Kasumi-1 (cell line): ENCODE measurements around the gene MAN1A1.

Experiments used
- DNase-seq, 2 experiments: peaks; one replicate each; lab custom pipeline; 2025; lab: John Stamatoyannopoulos, UW

MAN1A1 gene

GRCh38 chr6:119140196-119141140, 209.1 kb downstream of the MAN1A1 start:
- DNase-seq, result no peak

DNA sequence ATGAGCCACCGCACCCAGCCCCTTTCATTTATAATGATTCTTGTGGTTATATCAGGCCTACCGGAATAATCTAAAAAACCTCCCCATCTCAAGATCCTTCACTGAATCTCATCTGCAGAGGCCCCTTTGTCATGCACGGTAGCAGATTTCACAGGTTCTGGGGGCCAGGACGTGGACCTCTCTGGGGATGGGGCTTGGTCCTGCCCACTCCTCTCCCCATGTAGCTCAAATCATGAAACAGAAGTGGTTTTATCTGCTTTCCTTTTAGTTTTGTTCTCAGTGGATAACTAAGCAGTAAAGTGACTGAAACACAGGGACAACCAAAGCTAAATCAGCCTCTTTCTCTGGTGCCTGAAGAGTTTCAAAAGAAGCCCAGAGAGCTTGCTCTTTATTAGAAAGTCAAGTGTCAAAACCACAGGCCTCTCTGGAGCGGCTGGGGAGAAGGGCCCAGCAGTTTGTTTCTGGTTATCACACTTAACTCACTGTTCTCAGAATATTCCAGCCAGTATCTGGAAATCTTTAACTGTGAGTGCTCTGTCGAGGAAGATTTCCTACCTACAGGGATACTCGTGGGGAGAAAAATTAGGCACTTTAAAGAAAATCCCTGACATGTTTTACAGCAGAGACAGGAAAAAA, 210.5 kb downstream of the MAN1A1 start:
- no peak for DNase-seq

GRCh38 chr6:119137194-119138072, 212.1 kb downstream of the MAN1A1 start:
- peak; percentile 30 to 33 for DNase-seq

GRCh38 chr6:119134752-119135151, 214.8 kb downstream of the MAN1A1 start:
- no peak for DNase-seq

DNA sequence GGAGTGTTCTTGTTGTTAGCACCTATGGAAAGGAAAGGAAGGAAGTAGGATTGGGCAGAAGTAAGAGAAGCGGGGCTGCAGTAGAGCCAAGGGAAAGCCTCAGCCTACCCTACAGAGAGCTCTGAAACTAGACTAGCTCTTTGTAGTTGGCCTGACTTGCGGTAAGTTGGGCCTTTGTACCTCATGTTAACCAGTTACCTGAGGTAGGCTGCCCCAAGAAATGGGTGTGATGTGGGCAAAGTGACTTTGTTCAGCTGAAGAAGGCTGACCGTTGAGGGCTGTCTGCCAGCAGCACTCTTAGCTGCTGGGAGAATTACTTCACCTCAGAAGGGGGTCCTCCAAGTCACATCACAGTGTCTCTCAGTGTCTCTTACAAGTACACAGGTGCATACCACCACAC, 216.2 kb downstream of the MAN1A1 start:
- no peak for DNase-seq

DNA sequence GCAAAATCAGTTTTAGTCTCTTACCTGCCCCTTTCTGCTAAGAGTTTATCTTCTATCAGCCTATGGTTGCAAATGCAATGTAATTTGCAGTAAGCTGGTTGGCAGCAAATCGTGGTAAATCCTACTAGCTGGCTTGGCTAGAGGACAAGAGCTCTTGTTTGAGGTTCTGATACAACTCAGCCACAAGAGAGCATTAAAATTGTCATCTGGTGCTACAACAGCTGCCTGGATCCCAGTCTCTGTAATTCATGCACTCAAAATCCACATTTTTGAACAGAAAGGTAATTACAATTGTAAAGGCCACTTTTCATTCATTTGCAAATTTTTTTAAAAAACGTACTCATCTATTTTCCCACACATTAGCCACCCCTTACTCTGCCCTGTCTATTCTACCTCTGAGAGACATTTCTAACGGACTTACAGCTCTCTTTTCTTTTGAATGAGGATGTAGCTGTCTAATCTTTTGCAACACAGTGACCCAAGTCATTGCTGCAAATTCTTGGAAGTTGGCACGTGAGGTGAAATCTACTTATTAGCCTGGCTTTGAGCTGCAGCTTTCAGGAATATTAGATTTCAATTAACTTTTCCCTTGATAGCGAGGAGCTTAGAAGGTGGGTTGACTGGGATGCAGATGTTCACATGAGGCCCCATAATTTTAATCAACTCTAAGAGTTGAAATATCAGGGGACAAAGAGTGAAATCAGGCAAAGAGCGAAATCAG, 217.1 kb downstream of the MAN1A1 start:
- DNase-seq, result no peak

DNA sequence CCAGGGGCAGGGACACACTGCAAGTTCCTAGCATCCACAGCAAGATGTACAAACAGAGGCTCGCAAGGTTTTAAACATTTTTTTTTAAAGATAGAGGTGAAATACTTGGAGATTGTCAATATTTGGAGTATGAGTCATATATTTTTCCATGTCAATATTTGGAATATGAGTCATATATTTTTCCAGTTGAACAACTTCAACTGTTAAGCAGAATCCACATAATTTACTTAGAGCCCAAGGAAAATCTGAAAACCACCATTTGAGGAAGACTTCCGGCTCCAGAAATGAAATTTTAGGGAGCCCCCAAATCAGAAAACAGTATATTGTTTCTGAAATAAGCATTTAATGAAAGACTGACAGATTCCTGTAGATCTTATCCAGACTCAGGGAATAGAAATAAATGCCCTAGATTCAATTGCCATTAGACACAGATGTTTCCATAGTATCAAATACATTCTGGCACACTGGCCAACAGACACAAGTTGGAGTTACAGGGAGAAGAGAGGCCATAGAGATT, 219.5 kb downstream of the MAN1A1 start:
- DNase-seq, result no peak

DNA sequence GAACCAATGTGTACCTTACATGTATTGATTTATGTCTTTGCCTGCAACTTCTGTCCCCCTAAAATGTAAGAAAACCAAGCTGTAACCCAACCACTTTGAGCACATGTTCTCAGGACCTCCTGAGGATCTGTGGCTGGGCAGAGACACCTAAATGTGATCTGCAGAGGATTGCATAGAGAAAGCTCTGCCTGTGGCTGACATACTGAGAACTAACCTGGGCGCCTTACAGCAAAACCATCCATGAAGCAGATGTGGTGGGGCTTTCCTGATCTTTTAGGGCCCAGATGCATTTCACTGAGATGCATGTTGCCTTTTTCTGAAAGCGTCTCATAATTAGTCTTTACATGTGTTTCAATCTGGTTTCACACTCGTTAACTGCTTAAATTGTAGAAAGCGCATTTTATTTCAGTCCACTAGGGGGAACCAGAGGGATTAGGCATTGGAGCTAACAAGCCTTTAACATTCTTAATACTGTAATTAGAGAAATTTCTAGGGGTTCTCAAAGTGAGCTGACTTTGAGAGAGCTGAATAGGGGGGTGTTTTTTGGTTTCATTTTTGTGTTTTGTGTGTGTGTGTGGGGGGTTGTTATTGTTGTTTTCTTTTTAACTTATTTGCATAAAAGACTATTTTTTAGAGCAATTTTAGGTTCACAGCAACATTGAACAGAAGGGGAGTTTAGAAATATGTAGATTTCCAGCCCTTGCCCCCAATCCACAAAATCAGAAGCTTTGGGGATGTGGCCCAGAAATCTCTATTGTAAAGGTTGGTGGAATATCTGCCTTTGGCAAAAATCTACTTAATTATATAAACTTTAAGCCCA, 220.2 kb downstream of the MAN1A1 start:
- peak; percentile 71 to 76 for DNase-seq

- no peak for DNase-seq
Observed at GRCh38 chr6:119128252-119128912, 221.2 kb downstream of the MAN1A1 start.

DNA sequence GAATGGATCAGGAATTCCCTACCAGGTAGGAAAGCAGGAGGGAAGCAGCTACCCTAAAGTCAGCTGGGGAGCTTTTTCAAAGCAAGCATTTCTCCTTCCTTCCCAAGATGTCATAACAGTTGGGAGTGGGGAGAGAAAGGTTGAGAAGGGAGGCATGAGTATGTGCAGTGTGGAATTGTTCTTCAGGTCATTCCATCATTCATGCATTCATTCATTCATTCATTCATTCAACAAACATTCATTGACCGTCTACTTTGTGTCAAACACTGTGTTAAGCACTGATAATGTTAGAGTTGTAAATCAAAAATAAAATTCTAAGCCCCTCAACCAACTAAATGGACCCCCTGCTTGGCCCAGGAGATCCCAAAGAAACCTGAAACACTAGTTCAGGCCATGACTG, 221.9 kb downstream of the MAN1A1 start:
- no peak for DNase-seq
